Activated CD4-positive, alpha-beta T cell treated with anti-CD3 and anti-CD28 coated beads for 36 hours (primary cell): ENCODE data around the gene HLA-DOB. TPM values are rescaled to one million over a fixed set of nuclear protein-coding genes. Genes with fewer than 3 reads are reported as not detected.

Experiments used
- ATAC-seq: fragments of 200-7000 bp; cut with Tn5 transposase; one replicate; pipeline ENCODE4 v1.10.0; 2021; ENCODE audit warnings: mild to moderate bottlenecking, moderate library complexity
- CTCF ChIA-PET: fragments of 350-600 bp; sonication (Branson Sonifier 250); formaldehyde crosslinking; loops from one replicate; lab custom pipeline; 2021; ENCODE audit warnings: antibody characterized with exemption; lab: Charles Lee
- POLR2A ChIA-PET: fragments of 350-600 bp; sonication (Branson Sonifier 250); formaldehyde crosslinking; loops from one replicate; lab custom pipeline; 2021; ENCODE audit warnings: antibody characterized with exemption, inconsistent platforms; lab: Charles Lee
- DNase-seq: peaks from one replicate; pipeline ENCODE4 v3.0.0-alpha.2; 2020
- H3K27ac Mint-ChIP-seq: one replicate; pipeline ENCODE4 v1.8.0; 2021; ENCODE audit warnings: mixed read lengths
- H3K27me3 Mint-ChIP-seq: one replicate; pipeline ENCODE4 v1.8.0; 2021; ENCODE audit warnings: mixed read lengths
- H3K36me3 Mint-ChIP-seq: one replicate; pipeline ENCODE4 v1.8.0; 2021; ENCODE audit warnings: low read depth, mixed read lengths
- H3K4me1 Mint-ChIP-seq: one replicate; pipeline ENCODE4 v1.8.0; 2021; ENCODE audit warnings: mixed read lengths
- H3K4me3 Mint-ChIP-seq: one replicate; pipeline ENCODE4 v1.8.0; 2021; ENCODE audit warnings: mild to moderate bottlenecking, moderate library complexity, mixed read lengths
- H3K9me3 Mint-ChIP-seq: one replicate; pipeline ENCODE4 v1.8.0; 2021; ENCODE audit warnings: low read depth, mixed read lengths
- intact Hi-C, 2 experiments: fragments of 100-400 bp; cut with DNase I in 1 of 2; cut with micrococcal nuclease in 1 of 2; formaldehyde crosslinking; loops; one replicate each; pipeline versions ENCODE4 v1.14.2 to v1.15.1; 2022 to 2024; cut with DNase I, micrococcal nuclease
- total RNA-seq, 2 experiments: library from RNA; stranded (reverse); gene quantifications; one replicate each; pipeline ENCODE4 v1.2.3, GENCODE V29; 2021

The HLA-DOB gene
- total RNA-seq, 2 experiments from 2014 or later, result 1.5 to 1.6 TPM

DNA sequence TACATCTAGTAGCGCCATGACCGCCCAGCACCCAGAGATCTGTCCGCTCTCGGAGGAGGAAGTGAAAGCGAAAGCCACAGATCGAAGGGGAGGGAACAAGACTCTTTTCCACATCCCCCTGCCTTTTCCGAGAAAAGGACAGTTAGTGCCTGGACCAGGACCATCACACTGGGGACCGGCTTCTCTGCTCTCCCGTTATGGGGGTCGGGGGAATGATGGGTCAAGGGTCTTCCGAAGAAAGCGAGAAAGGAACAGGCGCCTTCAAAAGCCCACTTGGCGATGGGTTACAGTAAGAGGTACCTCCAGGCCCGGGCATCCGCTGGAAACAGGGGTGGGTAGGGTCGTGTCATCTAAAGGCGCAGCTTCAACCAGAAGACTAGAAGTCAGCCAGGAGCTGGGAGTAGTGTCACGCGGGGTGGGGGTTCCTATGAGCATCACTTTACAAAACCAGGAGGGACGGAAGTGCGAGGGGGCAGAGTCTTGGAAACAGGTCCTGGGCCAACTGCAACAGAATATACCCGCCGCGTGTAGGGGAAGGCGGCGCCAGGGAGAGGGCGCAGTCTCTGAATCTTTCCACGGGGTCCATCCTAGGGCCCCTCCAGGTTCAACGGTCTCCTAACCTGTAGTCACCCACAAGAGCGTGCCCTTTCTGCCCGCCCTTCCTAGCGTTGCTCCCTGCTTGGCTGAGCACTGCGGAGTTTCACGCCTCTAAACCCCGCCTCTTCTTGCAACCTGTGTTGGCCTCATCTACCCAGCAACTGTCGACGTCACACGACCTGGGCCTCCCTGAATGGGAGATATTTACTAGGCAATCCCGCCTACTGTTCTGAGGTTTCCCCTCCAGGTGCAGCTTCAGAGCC, 27.4 kb upstream of the HLA-DOB start, which contains the start of gene PSMB8:
TSS of gene PSMB8 (minus strand) at position 69 of the 860 bp plus-strand sequence. CDS start at position 18, 51 bp downstream.
- Mint-ChIP-seq H3K27ac (peak within 1 kb of the TSS; percentile 97), H3K4me1 (peaks cover 66% of the 10 kb centered on the region), H3K36me3 (peaks cover 95% of the 10 kb centered on the region), H3K4me3 (peak within 1 kb of the TSS; percentile 95), H3K9me3 (no peaks in the 10 kb centered on the region), H3K27me3 (no peaks in the 10 kb centered on the region)
- intact Hi-C loops, result loop anchor here (1.0 to 5.0 kb wide), 12 partner anchors 9 to 1177 kb away; partner anchors contain the start of genes AGPAT1 (in 2 of the 2), RNF5 (in 2 of the 2), CSNK2B (in 1 of the 2) and FKBPL (in 1 of the 2)
- ChIA-PET CTCF (interaction anchor here (0.7 to 10.8 kb wide), 7 partner anchors 12 to 140 kb away, joined by 3 to 240 read pairs (median 9); partner anchors contain the start of genes HLA-DMA, PSMB9 and TAP1), POLR2A (interaction anchor here (1.1 to 3.6 kb wide), 8 partner anchors 10 to 479 kb away, joined by 3 to 69 read pairs (median 4); partner anchors contain the start of genes HSD17B8, PSMB9 and TAP1)
- DNase-seq (peak; percentile 99), ATAC-seq (peak; percentile 73)

DNA sequence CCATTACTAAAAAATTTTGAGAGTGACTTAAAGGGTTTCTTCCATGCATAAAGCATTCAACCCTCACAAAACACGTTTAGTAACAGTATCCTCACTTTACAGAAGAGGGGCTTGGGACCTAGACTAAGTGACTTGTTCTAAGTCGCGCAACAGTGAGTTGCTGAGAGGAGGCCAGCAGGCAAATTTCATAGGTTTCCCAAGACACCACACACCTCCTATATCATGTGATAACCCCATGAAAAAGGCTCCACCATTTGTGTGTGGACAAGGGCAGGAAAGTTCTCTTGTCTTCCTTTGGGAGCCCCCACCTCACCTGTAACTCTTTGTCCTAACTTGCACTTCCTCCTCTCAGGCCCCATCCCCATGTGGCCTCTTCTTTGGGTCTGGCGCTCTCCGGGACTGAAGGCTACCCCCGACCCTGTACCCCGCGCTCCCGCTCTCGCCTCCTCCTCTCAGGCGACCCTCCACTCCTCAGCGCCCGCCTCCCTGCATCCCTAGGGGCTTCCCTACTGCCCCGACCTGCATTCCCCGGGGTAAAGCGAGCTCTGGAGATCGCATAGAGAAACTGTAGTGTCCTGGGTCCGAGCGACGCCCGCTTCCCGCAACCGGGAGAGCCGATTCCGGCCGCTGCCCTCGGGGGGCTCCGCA, 26.7 kb upstream of the HLA-DOB start:
- Mint-ChIP-seq H3K36me3 (peaks cover 89% of the 10 kb centered on the region), H3K9me3 (no peaks in the 10 kb centered on the region), H3K4me3 (peak overlapping the region; percentile 95), H3K4me1 (peaks cover 64% of the 10 kb centered on the region), H3K27me3 (no peaks in the 10 kb centered on the region), H3K27ac (peak overlapping the region; percentile 97)
- ATAC-seq (no peak), DNase-seq (no peak)
- ChIA-PET POLR2A (interaction anchor here (1.1 to 3.6 kb wide), 4 partner anchors 11 to 480 kb away, joined by 3 to 69 read pairs (median 34); partner anchors contain the start of genes HSD17B8, PSMB9 and TAP1), CTCF (interaction anchor here (0.6 to 10.8 kb wide), 5 partner anchors 13 to 143 kb away, joined by 3 to 253 read pairs (median 5); partner anchors contain the start of genes PSMB9 and TAP1)
- intact Hi-C loops, result loop anchor here (5.0 kb wide), 5 partner anchors 469 to 1176 kb away; partner anchors contain the start of genes AGPAT1 (in 2 of the 2), RNF5 (in 2 of the 2), CSNK2B (in 1 of the 2) and LY6G5B (in 1 of the 2)

DNA sequence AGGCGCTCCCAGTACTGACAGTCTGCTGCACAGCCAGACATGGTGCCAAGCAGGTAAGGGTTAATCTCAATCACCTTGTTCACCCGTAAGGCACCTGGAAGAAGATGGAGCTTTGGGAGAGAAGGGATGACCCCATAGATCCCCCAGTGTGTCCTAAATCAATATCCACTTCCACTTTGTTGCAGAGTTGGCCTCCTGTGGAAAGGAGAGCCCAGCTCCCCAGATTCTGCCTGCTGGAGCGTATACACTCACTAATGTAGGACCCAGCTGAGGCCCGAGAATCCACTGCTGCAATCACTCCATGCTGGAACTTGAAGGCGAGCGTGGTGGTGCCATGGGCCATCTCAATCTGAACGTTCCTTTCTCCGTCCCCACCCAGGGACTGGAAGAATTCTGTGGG, 25.9 kb upstream of the HLA-DOB start:
- ChIA-PET CTCF (interaction anchor here (0.6 to 10.8 kb wide), 8 partner anchors 14 to 665 kb away, joined by 3 to 253 read pairs (median 3); partner anchors contain the start of genes PSMB9 and TAP1), POLR2A (interaction anchor here (0.9 to 1.0 kb wide), 2 partner anchors 11 to 129 kb away, joined by 3 to 4 read pairs; partner anchors contain the start of genes PSMB9 and TAP1)
- Mint-ChIP-seq H3K4me3 (peak overlapping the region; percentile 95), H3K27ac (peak overlapping the region; percentile 97), H3K36me3 (peaks cover 82% of the 10 kb centered on the region), H3K27me3 (no peaks in the 10 kb centered on the region), H3K4me1 (peaks cover 56% of the 10 kb centered on the region), H3K9me3 (no peaks in the 10 kb centered on the region)
- intact Hi-C loops, result loop anchor here (5.0 kb wide), 5 partner anchors 470 to 1175 kb away; partner anchors contain the start of genes AGPAT1 (in 2 of the 2), RNF5 (in 2 of the 2), CSNK2B (in 1 of the 2) and LY6G5B (in 1 of the 2)
- no peak for ATAC-seq
- DNase-seq, result no peak

DNA sequence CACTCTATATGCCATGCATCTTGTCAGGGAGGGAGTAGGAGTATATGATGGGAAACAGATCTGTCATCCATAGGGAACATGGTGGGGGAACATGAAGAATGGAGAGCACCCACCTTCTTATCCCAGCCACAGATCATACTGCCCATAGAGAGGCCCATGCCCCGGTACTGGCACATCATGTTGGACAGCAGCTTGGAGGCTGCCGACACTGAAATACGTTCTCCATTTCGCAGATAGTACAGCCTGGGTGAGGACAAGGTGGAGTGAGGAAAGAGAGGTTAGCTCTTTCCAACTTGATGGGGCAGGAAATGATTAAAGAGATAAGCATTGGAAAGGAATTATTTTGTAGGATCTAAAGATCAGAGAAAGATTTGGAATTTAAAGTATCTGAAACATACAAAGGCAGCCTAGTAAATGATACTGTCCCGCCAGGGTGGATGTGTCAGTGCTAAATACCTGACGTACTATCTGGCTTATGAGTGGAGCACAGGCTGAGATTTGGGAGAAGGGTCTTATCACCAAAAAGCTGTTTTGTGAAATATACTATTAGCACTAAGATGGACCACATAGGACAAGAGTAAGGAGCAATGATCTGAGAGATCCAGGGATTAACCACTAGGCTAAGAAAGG, 25.3 kb upstream of the HLA-DOB start:
- intact Hi-C loops, result loop anchor here (5.0 kb wide), 5 partner anchors 470 to 1175 kb away; partner anchors contain the start of genes AGPAT1 (in 2 of the 2), RNF5 (in 2 of the 2), CSNK2B (in 1 of the 2) and LY6G5B (in 1 of the 2)
- H3K36me3 Mint-ChIP-seq, result peaks cover 82% of the 10 kb centered on the region
- ChIA-PET POLR2A (interaction anchor here (0.9 to 1.0 kb wide), 2 partner anchors 11 to 130 kb away, joined by 3 to 4 read pairs; partner anchors contain the start of genes PSMB9 and TAP1), CTCF (interaction anchor here (0.6 to 10.8 kb wide), 8 partner anchors 14 to 665 kb away, joined by 3 to 253 read pairs (median 3); partner anchors contain the start of genes PSMB9 and TAP1)
- H3K27ac Mint-ChIP-seq, result peak overlapping the region; percentile 97
- H3K9me3 Mint-ChIP-seq, result no peaks in the 10 kb centered on the region
- no peaks in the 10 kb centered on the region for H3K27me3 Mint-ChIP-seq
- no peak for DNase-seq
- H3K4me1 Mint-ChIP-seq, result peaks cover 55% of the 10 kb centered on the region
- peak overlapping the region; percentile 95 for H3K4me3 Mint-ChIP-seq
- no peak for ATAC-seq

DNA sequence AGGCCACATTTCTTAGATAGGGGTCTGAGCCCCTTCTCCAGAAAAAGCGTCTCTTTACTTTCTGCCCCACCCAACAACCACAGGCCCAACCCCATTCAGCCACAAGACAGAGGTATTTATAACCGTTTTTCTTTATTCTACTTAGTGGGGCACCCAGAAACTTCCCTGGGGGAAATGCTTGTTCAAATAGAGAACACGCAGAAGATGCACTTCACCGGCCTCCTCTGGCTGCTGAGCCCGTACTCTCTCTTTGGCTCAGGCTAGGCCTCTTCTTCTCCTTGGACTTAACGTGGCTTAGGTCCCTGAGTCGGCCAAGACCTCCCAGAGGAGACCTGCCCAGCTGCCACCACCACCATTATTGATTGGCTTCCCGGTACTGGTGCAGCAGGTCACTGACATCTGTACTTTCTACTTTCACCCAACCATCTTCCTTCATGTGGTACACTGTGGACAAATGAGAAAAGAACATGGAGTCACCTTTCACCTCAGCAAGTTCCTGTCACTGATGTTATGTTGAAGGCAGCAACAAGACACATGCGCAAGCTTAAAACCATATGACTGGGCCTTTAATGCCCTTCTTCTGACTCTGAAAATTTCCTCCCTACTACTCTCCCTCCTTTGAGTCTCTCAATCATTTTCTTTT, 23.9 kb upstream of the HLA-DOB start:
- Mint-ChIP-seq H3K36me3 (peaks cover 81% of the 10 kb centered on the region), H3K9me3 (no peaks in the 10 kb centered on the region), H3K27ac (peak overlapping the region; percentile 97), H3K4me1 (peaks cover 57% of the 10 kb centered on the region), H3K4me3 (peak overlapping the region; percentile 95), H3K27me3 (no peaks in the 10 kb centered on the region)
- ChIA-PET POLR2A (interaction anchor here (1.2 to 4.4 kb wide), 3 partner anchors 13 to 132 kb away, joined by 3 to 40 read pairs (median 4); partner anchors contain the start of genes PSMB9 and TAP1), CTCF (interaction anchor here (3.1 to 10.8 kb wide), 4 partner anchors 9 to 143 kb away, joined by 31 to 253 read pairs (median 143); partner anchors contain the start of genes PSMB9 and TAP1)
- ATAC-seq (peak; percentile 2), DNase-seq (peak; percentile 71)
- intact Hi-C loops, result loop anchor here (5.0 kb wide), 5 partner anchors 472 to 1173 kb away; partner anchors contain the start of genes AGPAT1 (in 2 of the 2), RNF5 (in 2 of the 2), CSNK2B (in 1 of the 2) and LY6G5B (in 1 of the 2)

DNA sequence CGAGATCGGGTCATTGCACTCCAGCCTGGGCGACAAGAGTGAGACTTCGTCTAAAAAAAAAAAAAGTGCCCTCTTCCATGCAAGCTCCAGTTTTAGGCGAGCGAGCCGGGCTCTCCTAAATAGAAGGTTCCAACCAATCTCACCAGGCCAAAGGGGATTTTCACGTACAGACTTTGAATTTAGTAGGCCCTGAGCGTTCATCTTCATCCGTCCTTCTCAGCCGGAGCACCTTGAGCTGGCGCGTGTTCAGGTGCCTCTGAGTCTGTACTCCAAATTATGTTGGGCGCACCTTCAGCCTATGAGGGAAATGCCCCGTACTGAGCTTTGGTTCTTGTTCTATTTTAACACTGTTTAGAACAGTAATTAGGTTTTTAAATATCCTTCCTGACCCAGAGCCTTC, 22.6 kb upstream of the HLA-DOB start:
- peaks cover 82% of the 10 kb centered on the region for H3K36me3 Mint-ChIP-seq
- peak overlapping the region; percentile 95 for H3K4me3 Mint-ChIP-seq
- peak overlapping the region; percentile 94 for H3K27ac Mint-ChIP-seq
- no peaks in the 10 kb centered on the region for H3K27me3 Mint-ChIP-seq
- no peaks in the 10 kb centered on the region for H3K9me3 Mint-ChIP-seq
- CTCF ChIA-PET, result interaction anchor here (0.7 to 10.8 kb wide), 19 partner anchors 8 to 644 kb away, joined by 3 to 253 read pairs (median 13); partner anchors contain the start of genes HLA-DMA, HLA-DMB, PSMB9 and TAP1
- no peak for DNase-seq
- H3K4me1 Mint-ChIP-seq, result peaks cover 69% of the 10 kb centered on the region
- intact Hi-C loops, result loop anchor here in 1 of 2 experiments (2.0 to 5.0 kb wide), 3 partner anchors 55 to 712 kb away; partner anchors contain the start of gene ATF6B
- no peak for ATAC-seq
- POLR2A ChIA-PET, result interaction anchor here (1.2 to 4.4 kb wide), 6 partner anchors 15 to 145 kb away, joined by 3 to 57 read pairs (median 18); partner anchors contain the start of genes PSMB9 and TAP1

DNA sequence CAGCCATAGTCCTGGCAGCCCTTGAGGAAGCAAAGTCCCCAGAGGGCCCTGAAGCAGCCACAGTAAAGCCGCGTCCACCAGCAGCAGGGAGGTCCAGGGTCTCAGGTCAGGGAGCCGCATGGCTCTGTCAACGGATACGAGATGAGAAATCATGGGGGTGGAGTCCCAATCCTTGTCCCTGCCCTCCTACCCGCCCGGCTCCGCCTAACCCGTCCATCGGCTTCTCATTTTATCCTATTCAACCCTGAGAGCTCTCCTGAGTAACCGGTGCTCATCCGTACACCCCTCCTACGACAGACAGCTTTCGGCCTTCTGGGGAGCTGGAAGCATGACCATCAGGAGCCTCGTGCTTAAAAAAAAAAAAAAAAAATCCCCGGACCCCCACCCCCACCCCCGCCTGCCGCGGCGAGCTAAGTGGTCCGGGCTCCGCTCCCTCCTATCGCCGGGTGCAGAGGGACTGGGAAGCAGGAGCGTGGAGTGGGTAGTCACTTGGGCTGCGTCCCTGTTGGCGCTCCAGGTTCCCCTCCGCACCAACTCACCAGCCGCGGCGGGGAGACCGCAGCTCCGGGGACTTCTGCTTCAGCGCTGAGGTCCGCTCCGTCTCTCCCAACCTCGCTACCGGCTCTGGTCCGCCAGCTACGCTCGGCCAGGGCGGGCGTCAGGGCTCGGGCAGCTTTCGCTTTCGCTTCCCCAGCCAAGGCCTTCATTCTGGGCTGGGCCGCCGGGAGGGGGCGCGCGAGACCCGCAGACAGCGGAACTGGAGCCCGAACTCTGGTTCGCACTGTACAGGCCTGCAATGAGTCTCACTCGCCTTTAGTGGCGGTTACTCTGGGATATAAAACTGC, 21.5 kb upstream of the HLA-DOB start, which contains the start of gene TAP2:
TSS of gene TAP2 (minus strand) at position 626 of the 845 bp plus-strand sequence. CDS start at position 120, 506 bp downstream.
- intact Hi-C loops, result loop anchor here (1.0 to 5.0 kb wide), 7 partner anchors 16 to 711 kb away; partner anchors contain the start of genes PSMB9 (in 2 of the 2), ATF6B (in 1 of the 2) and BRD2 (in 1 of the 2)
- Mint-ChIP-seq H3K9me3 (peaks cover 2% of the 10 kb centered on the region), H3K4me1 (peaks cover 79% of the 10 kb centered on the region), H3K27ac (peak within 1 kb of the TSS; percentile 94), H3K36me3 (peaks cover 84% of the 10 kb centered on the region), H3K4me3 (peak within 1 kb of the TSS; percentile 95), H3K27me3 (no peaks in the 10 kb centered on the region)
- ATAC-seq, result peak; percentile 82
- ChIA-PET CTCF (interaction anchor here (0.6 to 10.8 kb wide), 26 partner anchors 9 to 146 kb away, joined by 3 to 253 read pairs (median 7); partner anchors contain the start of genes BRD2, HLA-DMA, HLA-DMB and PSMB9), POLR2A (interaction anchor here (0.6 to 4.4 kb wide), 10 partner anchors 9 to 146 kb away, joined by 3 to 57 read pairs (median 6); partner anchors contain the start of genes BRD2, PSMB9 and TAP1)
- DNase-seq, result peak; percentile 99

DNA sequence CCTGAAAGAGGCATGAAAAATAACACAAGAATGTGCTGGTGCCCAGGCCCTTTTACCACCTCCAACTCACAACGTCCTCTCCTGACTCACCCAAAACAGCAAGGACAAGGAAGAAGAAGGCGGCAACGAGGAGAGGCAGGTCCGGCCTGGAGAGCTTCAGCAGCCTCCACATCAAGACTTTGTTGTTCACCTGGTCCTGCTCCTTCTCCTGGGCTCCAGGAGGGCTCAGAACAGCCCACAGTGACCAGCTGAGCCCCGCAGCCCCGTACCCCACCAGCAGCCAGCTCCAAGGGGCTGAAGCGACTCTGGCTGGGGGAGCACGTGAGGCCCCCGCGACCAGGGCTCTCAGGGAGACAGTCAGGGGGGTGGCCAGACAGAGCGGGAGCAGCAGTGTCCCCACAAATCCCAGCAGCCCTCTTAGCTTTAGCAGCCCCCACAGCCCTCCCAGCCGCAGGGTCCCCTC, 20.9 kb upstream of the HLA-DOB start:
- Mint-ChIP-seq H3K27me3 (no peaks in the 10 kb centered on the region), H3K4me1 (peaks cover 86% of the 10 kb centered on the region), H3K9me3 (peaks cover 2% of the 10 kb centered on the region), H3K27ac (peak overlapping the region; percentile 94), H3K36me3 (peaks cover 84% of the 10 kb centered on the region), H3K4me3 (peak overlapping the region; percentile 89)
- ChIA-PET POLR2A (interaction anchor here (0.9 to 4.4 kb wide), 7 partner anchors 12 to 135 kb away, joined by 3 to 57 read pairs (median 11); partner anchors contain the start of genes BRD2, PSMB9 and TAP1), CTCF (interaction anchor here (0.7 to 10.8 kb wide), 15 partner anchors 10 to 146 kb away, joined by 3 to 253 read pairs (median 13); partner anchors contain the start of genes BRD2, HLA-DMA, PSMB9 and TAP1)
- intact Hi-C loops, result loop anchor here (1.0 to 5.0 kb wide), 7 partner anchors 17 to 710 kb away; partner anchors contain the start of genes PSMB9 (in 2 of the 2), ATF6B (in 1 of the 2) and BRD2 (in 1 of the 2)
- ATAC-seq (no peak), DNase-seq (no peak)
